Measurements from ENCODE around the gene HDGFL1. TPM values are rescaled to one million over a fixed set of nuclear protein-coding genes. Genes with fewer than 3 reads are reported as not detected.

Gene HDGFL1
- total RNA-seq, 1 donor from 2014 or later: not detected

- no peak for DNase-seq
Measured at GRCh38 chr6:22593895-22594294, 24.5 kb downstream of the HDGFL1 start.

- no peak for DNase-seq
Measured at GRCh38 chr6:22596011-22596410, 26.6 kb downstream of the HDGFL1 start.

GRCh38 chr6:22598339-22598738 is 29.0 kb downstream of the HDGFL1 start:
- DNase-seq: no peak

- no peak for DNase-seq
Measured at GRCh38 chr6:22600059-22600458, 30.7 kb downstream of the HDGFL1 start.

GRCh38 chr6:22601984-22602383 is 32.6 kb downstream of the HDGFL1 start:
- DNase-seq: no peak

GRCh38 chr6:22605736-22606135 is 36.4 kb downstream of the HDGFL1 start:
- DNase-seq: no peak

- DNase-seq: no peak
Measured at GRCh38 chr6:22610127-22610526, 40.8 kb downstream of the HDGFL1 start.

- no peak for DNase-seq
Measured at GRCh38 chr6:22612236-22612635, 42.9 kb downstream of the HDGFL1 start.

GRCh38 chr6:22613051-22613450 is 43.7 kb downstream of the HDGFL1 start:
- no peak for DNase-seq

GRCh38 chr6:22613695-22614094 is 44.3 kb downstream of the HDGFL1 start:
- no peak for DNase-seq

- DNase-seq: no peak
Measured at GRCh38 chr6:22614547-22614946, 45.2 kb downstream of the HDGFL1 start.

- DNase-seq: no peak
Measured at GRCh38 chr6:22621028-22621427, 51.7 kb downstream of the HDGFL1 start.
